Skin epidermis (tissue), 12 donors: Measurements from ENCODE around the gene C13orf46.

Source experiments
- H3K27ac ChIP-seq, 21 experiments: fragments of 200-600 bp; sonication (generic) in 11 of 21; one replicate each; pipeline ENCODE4 v1.5.0; 2020; ENCODE audit warnings: mild to moderate bottlenecking in 3 of 21, inconsistent platforms in 2 of 21, moderate library complexity in 2 of 21
- H3K4me3 ChIP-seq, 7 experiments: fragments of 200-600 bp; sonication (generic) in 2 of 7; one replicate each; pipeline ENCODE4 v1.5.0; 2020; ENCODE audit warnings: inconsistent platforms in 2 of 7, mild to moderate bottlenecking in 2 of 7, moderate library complexity in 1 of 7

The C13orf46 gene

GRCh38 chr13:113975416-113975815 lies 1.5 kb upstream of the C13orf46 start:
- Histone ChIP-seq H3K27ac (peak overlapping the region in 2 of 21 experiments; percentile 12 to 64), H3K4me3 (no peak overlapping the region)

GRCh38 chr13:113974304-113975281 lies 717 bp upstream of the C13orf46 start:
- peak overlapping the region in 1 of 21 experiments; percentile 12 for H3K27ac ChIP-seq

GRCh38 chr13:113972451-113973217 lies 1.2 kb downstream of the C13orf46 start:
- Histone ChIP-seq H3K4me3 (no peak overlapping the region), H3K27ac (no peak overlapping the region)

More at GRCh38 chr13:113974304-113975281, 717 bp upstream of the C13orf46 start:
- H3K4me3 ChIP-seq: no peak overlapping the region

GRCh38 chr13:113971471-113972231 lies 2.2 kb downstream of the C13orf46 start:
- Histone ChIP-seq H3K27ac (peak overlapping the region in 10 of 21 experiments; percentile 2 to 72 (median 46)), H3K4me3 (no peak overlapping the region)

GRCh38 chr13:113970810-113971470 lies 2.9 kb downstream of the C13orf46 start:
- peak overlapping the region in 10 of 21 experiments; percentile 2 to 72 (median 54) for H3K27ac ChIP-seq

GRCh38 chr13:113969973-113970611 lies 3.8 kb downstream of the C13orf46 start:
- no peak overlapping the region for H3K4me3 ChIP-seq
- peak overlapping the region in 7 of 21 experiments; percentile 39 to 65 (median 49) for H3K27ac ChIP-seq

More at GRCh38 chr13:113970810-113971470, 2.9 kb downstream of the C13orf46 start:
- no peak overlapping the region for H3K4me3 ChIP-seq

GRCh38 chr13:113969311-113969972 lies 4.4 kb downstream of the C13orf46 start:
- H3K4me3 ChIP-seq: no peak overlapping the region
- H3K27ac ChIP-seq: peak overlapping the region in 1 of 21 experiments; percentile 48

- no peak overlapping the region for H3K27ac ChIP-seq
These were observed 5.2 kb downstream of the C13orf46 start for GRCh38 chr13:113968463-113969310.

GRCh38 chr13:113967729-113968462 lies 6.0 kb downstream of the C13orf46 start:
- H3K4me3 ChIP-seq: no peak overlapping the region
- no peak overlapping the region for H3K27ac ChIP-seq

More at GRCh38 chr13:113968463-113969310, 5.2 kb downstream of the C13orf46 start:
- H3K4me3 ChIP-seq: no peak overlapping the region

GRCh38 chr13:113967206-113967720 lies 6.6 kb downstream of the C13orf46 start:
- Histone ChIP-seq H3K27ac (no peak overlapping the region), H3K4me3 (no peak overlapping the region)

GRCh38 chr13:113965968-113966884 lies 7.7 kb downstream of the C13orf46 start:
- H3K27ac ChIP-seq: no peak overlapping the region
- H3K4me3 ChIP-seq: no peak overlapping the region

- H3K4me3 ChIP-seq: no peak overlapping the region
- no peak overlapping the region for H3K27ac ChIP-seq
These were observed 8.4 kb downstream of the C13orf46 start for GRCh38 chr13:113965383-113965874.

- no peak overlapping the region for H3K4me3 ChIP-seq
- H3K27ac ChIP-seq: no peak overlapping the region
These were observed 9.5 kb downstream of the C13orf46 start for GRCh38 chr13:113964251-113964995.

- Histone ChIP-seq H3K4me3 (no peak overlapping the region), H3K27ac (no peak overlapping the region)
These were observed 10.5 kb downstream of the C13orf46 start for GRCh38 chr13:113963376-113963775.
